Astrocyte (in vitro differentiated cells and primary cell): ENCODE results near the gene MYO16. TPM values are rescaled to one million over a fixed set of nuclear protein-coding genes. Genes with fewer than 3 reads are reported as not detected.
A peak's percentile ranks its signal among the peaks of the same experiment; 100 is the strongest.
"Not testable (repeated sequence)": the region's sequence is repeated elsewhere in the genome, so short reads cannot be mapped to it uniquely, and the experiment has no call there.

Experiments
- DNase-seq: peaks from one replicate; pipeline ENCODE4 v3.0.0-alpha.2; 2010; ENCODE audit warnings: low read depth
- FAIRE-seq: peaks from 2 replicates; lab custom pipeline; 2011; peaks lifted over from hg19 to GRCh38; lab: Jason Lieb, UNC
- H2AFZ ChIP-seq: 2 replicates; pipeline ENCODE4 v1.6.0; 2012; ENCODE audit warnings: low read depth, low read length, inconsistent platforms
- H3K27ac ChIP-seq: 2 replicates; pipeline ENCODE4 v1.5.1; 2011; ENCODE audit warnings: low read depth, low read length, inconsistent platforms
- H3K27me3 ChIP-seq: 2 replicates; pipeline ENCODE4 v1.6.0; 2011; ENCODE audit warnings: low read length, inconsistent platforms; ENCODE audit not compliant: insufficient read depth
- H3K36me3 ChIP-seq: 2 replicates; pipeline ENCODE4 v1.5.1; 2011; ENCODE audit warnings: low read length, inconsistent platforms; ENCODE audit not compliant: insufficient read depth
- H3K4me1 ChIP-seq: 2 replicates; pipeline ENCODE4 v1.5.1; 2011; ENCODE audit warnings: low read length, inconsistent platforms; ENCODE audit not compliant: insufficient read depth
- H3K4me2 ChIP-seq: 2 replicates; pipeline ENCODE4 v1.6.0; 2012; ENCODE audit warnings: low read length, inconsistent platforms
- H3K4me3 ChIP-seq: 2 replicates; pipeline ENCODE4 v1.5.1; 2011; ENCODE audit warnings: low read depth, mild to moderate bottlenecking, low read length, inconsistent platforms; ENCODE audit not compliant: insufficient read depth
- H3K79me2 ChIP-seq: 2 replicates; pipeline ENCODE4 v1.6.0; 2012; ENCODE audit warnings: mild to moderate bottlenecking, low read length, inconsistent platforms; ENCODE audit not compliant: insufficient read depth
- H3K9ac ChIP-seq: 2 replicates; pipeline ENCODE4 v1.6.0; 2012; ENCODE audit warnings: mild to moderate bottlenecking, low read length, inconsistent platforms
- H3K9me3 ChIP-seq: 2 replicates; pipeline ENCODE4 v1.5.1; 2012; ENCODE audit warnings: low read depth, mild to moderate bottlenecking, low read length, inconsistent platforms; ENCODE audit not compliant: insufficient read depth
- H4K20me1 ChIP-seq: 2 replicates; pipeline ENCODE4 v1.6.0; 2012; ENCODE audit warnings: low read length, inconsistent platforms; ENCODE audit not compliant: insufficient read depth
- H3K27ac Mint-ChIP-seq: one replicate; pipeline ENCODE4 v1.8.0; 2021; ENCODE audit warnings: mild to moderate bottlenecking, mixed read lengths; ENCODE audit not compliant: unreplicated experiment
- H3K27me3 Mint-ChIP-seq: one replicate; pipeline ENCODE4 v1.8.0; 2021; ENCODE audit warnings: low read depth, mixed read lengths; ENCODE audit not compliant: unreplicated experiment
- H3K36me3 Mint-ChIP-seq: one replicate; pipeline ENCODE4 v1.8.0; 2021; ENCODE audit warnings: low read depth, mixed read lengths; ENCODE audit not compliant: unreplicated experiment
- H3K4me1 Mint-ChIP-seq: one replicate; pipeline ENCODE4 v1.8.0; 2021; ENCODE audit warnings: low read depth, mixed read lengths; ENCODE audit not compliant: unreplicated experiment
- H3K4me3 Mint-ChIP-seq: one replicate; pipeline ENCODE4 v1.8.0; 2021; ENCODE audit warnings: mild to moderate bottlenecking, moderate library complexity, mixed read lengths; ENCODE audit not compliant: unreplicated experiment
- H3K9me3 Mint-ChIP-seq: one replicate; pipeline ENCODE4 v1.8.0; 2021; ENCODE audit warnings: mild to moderate bottlenecking, mixed read lengths; ENCODE audit not compliant: unreplicated experiment
- CTCF ChIP-seq: IDR thresholded peaks from 2 replicates; pipeline ENCODE4 v1.5.1; 2011; ENCODE audit warnings: low read depth, mild to moderate bottlenecking, inconsistent platforms, low read length, moderate library complexity; ENCODE audit not compliant: insufficient read depth
- EZH2 ChIP-seq: IDR thresholded peaks from 2 replicates; pipeline ENCODE4 v1.6.1; 2012; ENCODE audit warnings: mild to moderate bottlenecking, low read length, inconsistent platforms; ENCODE audit not compliant: insufficient read depth
- total RNA-seq: library from RNA; stranded (reverse); gene quantifications from 2 replicates; pipeline ENCODE4 v1.2.1, GENCODE V29; 2021

Gene MYO16
- total RNA-seq, 1 donor from 2014 or later, result 0.14 TPM

- Histone ChIP-seq H3K9ac (no peak overlapping the region), H3K27me3 (no peaks in the 10 kb centered on the region), H4K20me1 (no peaks in the 10 kb centered on the region), H2AFZ (no peak overlapping the region), H3K27ac (no peak overlapping the region), H3K4me3 (no peak overlapping the region), H3K36me3 (no peaks in the 10 kb centered on the region), H3K4me2 (no peak overlapping the region), H3K79me2 (no peaks in the 10 kb centered on the region), H3K4me1 (peaks cover 6% of the 10 kb centered on the region), H3K9me3 (no peaks in the 10 kb centered on the region)
- H3K27me3 Mint-ChIP-seq, result no peaks in the 10 kb centered on the region
- FAIRE-seq (no peak), DNase-seq (no peak)
- no peak overlapping the region for H3K27ac Mint-ChIP-seq
- H3K4me3 Mint-ChIP-seq, result no peak overlapping the region
- no peaks in the 10 kb centered on the region for H3K36me3 Mint-ChIP-seq
- TF ChIP-seq CTCF (no peak), EZH2 (no peak)
- H3K4me1 Mint-ChIP-seq, result no peaks in the 10 kb centered on the region
- peaks cover 6% of the 10 kb centered on the region for H3K9me3 Mint-ChIP-seq
These were observed 358.5 kb downstream of the MYO16 start for GRCh38 chr13:108987944-108988343.

GRCh38 chr13:108991416-108991815 is 362.0 kb downstream of the MYO16 start:
- not testable (repeated sequence) for FAIRE-seq, H3K4me2 ChIP-seq, H4K20me1 ChIP-seq, H3K4me3 Mint-ChIP-seq, H3K27ac ChIP-seq, H3K9ac ChIP-seq, H3K27me3 ChIP-seq, H3K4me1 ChIP-seq, H3K36me3 ChIP-seq, H2AFZ ChIP-seq, H3K9me3 ChIP-seq, H3K4me1 Mint-ChIP-seq, H3K36me3 Mint-ChIP-seq, H3K27ac Mint-ChIP-seq, H3K79me2 ChIP-seq, H3K4me3 ChIP-seq, H3K9me3 Mint-ChIP-seq, H3K27me3 Mint-ChIP-seq
- DNase-seq, result peak; percentile 38

GRCh38 chr13:108993346-108993745 is 363.9 kb downstream of the MYO16 start:
- Histone ChIP-seq H3K9me3 (no peaks in the 10 kb centered on the region), H3K9ac (no peak overlapping the region), H3K79me2 (no peaks in the 10 kb centered on the region), H3K36me3 (no peaks in the 10 kb centered on the region), H4K20me1 (no peaks in the 10 kb centered on the region), H3K27me3 (no peaks in the 10 kb centered on the region), H2AFZ (no peak overlapping the region), H3K4me3 (no peak overlapping the region), H3K4me1 (no peaks in the 10 kb centered on the region), H3K27ac (no peak overlapping the region), H3K4me2 (no peak overlapping the region)
- no peaks in the 10 kb centered on the region for H3K9me3 Mint-ChIP-seq
- H3K36me3 Mint-ChIP-seq, result no peaks in the 10 kb centered on the region
- no peak for TF ChIP-seq EZH2
- no peak for TF ChIP-seq CTCF
- peak; percentile 23 for DNase-seq
- FAIRE-seq, result peak; percentile 41
- H3K4me1 Mint-ChIP-seq, result no peaks in the 10 kb centered on the region
- H3K27me3 Mint-ChIP-seq, result no peaks in the 10 kb centered on the region
- no peak overlapping the region for H3K4me3 Mint-ChIP-seq
- H3K27ac Mint-ChIP-seq, result no peak overlapping the region
